H1 (cell line): ENCODE data around the gene EYA2. TPM values are rescaled to one million over a fixed set of nuclear protein-coding genes. Genes with fewer than 3 reads are reported as not detected.

Experiments used
- CTCF ChIA-PET: fragments of 300-600 bp; sonication (Branson Sonifier 250); formaldehyde crosslinking; loops from one replicate; lab custom pipeline; 2021; ENCODE audit not compliant: partially characterized antibody; lab: Charles Lee
- POLR2A ChIA-PET: fragments of 300-600 bp; sonication (Branson Sonifier 250); formaldehyde crosslinking; loops from one replicate; lab custom pipeline; 2021; ENCODE audit warnings: inconsistent platforms; ENCODE audit not compliant: partially characterized antibody; lab: Charles Lee
- DNase-seq, 2 experiments: peaks; one replicate each; pipeline versions ENCODE4 v3.0.0 to v3.0.0-alpha.2; 2010 to 2022; ENCODE audit warnings: low spot score in 2 of 2, low read depth in 1 of 2, mixed read lengths in 1 of 2
- FAIRE-seq: peaks from 2 replicates; lab custom pipeline; 2011; peaks lifted over from hg19 to GRCh38; lab: Jason Lieb, UNC
- H2AFZ ChIP-seq: 2 replicates; pipeline ENCODE4 v1.8.1; 2012; ENCODE audit warnings: low read length, inconsistent platforms
- H2AK5ac ChIP-seq: 2 replicates; pipeline ENCODE4 v1.6.1; 2013; ENCODE audit warnings: low read depth, low read length
- H2BK120ac ChIP-seq: replicated peaks from 2 replicates; pipeline ENCODE3; 2013; ENCODE audit warnings: low read depth, low read length, inconsistent platforms
- H2BK12ac ChIP-seq: 2 replicates; pipeline ENCODE4 v1.6.1; 2013; ENCODE audit warnings: low read depth, low read length
- H2BK15ac ChIP-seq: 2 replicates; pipeline ENCODE4 v1.6.1; 2013; ENCODE audit warnings: low read length
- H2BK20ac ChIP-seq: 2 replicates; pipeline ENCODE4 v1.6.1; 2013; ENCODE audit warnings: low read length
- H2BK5ac ChIP-seq: 2 replicates; pipeline ENCODE4 v1.6.1; 2013; ENCODE audit warnings: low read depth, low read length
- H3K14ac ChIP-seq: 2 replicates; pipeline ENCODE4 v1.6.1; 2013; ENCODE audit warnings: inconsistent platforms; ENCODE audit not compliant: insufficient read length
- H3K18ac ChIP-seq: 2 replicates; pipeline ENCODE4 v1.6.1; 2013; ENCODE audit warnings: low read length; ENCODE audit errors: extremely low read depth
- H3K23ac ChIP-seq: 2 replicates; pipeline ENCODE4 v1.6.1; 2013; ENCODE audit warnings: inconsistent platforms; ENCODE audit not compliant: insufficient read length
- H3K23me2 ChIP-seq: 2 replicates; pipeline ENCODE4 v1.6.1; 2013; ENCODE audit warnings: low read depth, low read length
- H3K27ac ChIP-seq: 2 replicates; pipeline ENCODE4 v1.6.1; 2011; ENCODE audit warnings: low read depth, low read length, inconsistent platforms
- H3K27me3 ChIP-seq, 4 experiments: replicated peaks in 1 of 4; 1 replicate in 1 of 4; 2 replicates in 3 of 4; pipeline versions ENCODE4 v1.6.1 to v1.8.1; 2011 to 2013; ENCODE audit warnings: low read length in 3 of 4, mild to moderate bottlenecking in 3 of 4, inconsistent platforms in 2 of 4, mixed read lengths in 2 of 4, moderate library complexity in 1 of 4; ENCODE audit not compliant: control insufficient read depth in 3 of 4, insufficient read depth in 3 of 4; ENCODE audit errors: extremely low read depth in 1 of 4
- H3K36me3 ChIP-seq, 4 experiments: 2 replicates each; pipeline versions ENCODE4 v1.6.1 to v1.8.1; 2011 to 2013; ENCODE audit warnings: mild to moderate bottlenecking in 4 of 4, low read length in 3 of 4, moderate library complexity in 2 of 4, control low read depth in 1 of 4, inconsistent platforms in 1 of 4; ENCODE audit not compliant: insufficient read depth in 4 of 4, control insufficient read depth in 2 of 4
- H3K4ac ChIP-seq: replicated peaks from 2 replicates; pipeline ENCODE3; 2013; ENCODE audit warnings: low read length, low read depth, mixed read lengths, inconsistent platforms; ENCODE audit not compliant: insufficient read length
- H3K4me1 ChIP-seq, 4 experiments: replicated peaks in 1 of 4; 1 replicate in 1 of 4; 2 replicates in 3 of 4; pipeline versions ENCODE4 v1.6.1 to v1.8.1; 2011 to 2013; ENCODE audit warnings: low read length in 3 of 4, inconsistent platforms in 2 of 4, mixed read lengths in 1 of 4; ENCODE audit not compliant: insufficient read depth in 4 of 4, control insufficient read depth in 3 of 4
- H3K4me2 ChIP-seq, 2 experiments: 2 replicates each; pipeline versions ENCODE4 v1.6.1 to v1.8.1; 2011 to 2013; ENCODE audit warnings: low read depth in 2 of 2, low read length in 2 of 2, control low read depth in 1 of 2, inconsistent platforms in 1 of 2, mild to moderate bottlenecking in 1 of 2; ENCODE audit not compliant: insufficient read depth in 1 of 2
- H3K4me3 ChIP-seq, 4 experiments: fragments of 200-600, 300-600 bp in 1 of 4; sonication (generic), shearing (Covaris generic), sonication (Bioruptor Twin) in 1 of 4; 2 replicates each; pipeline versions ENCODE4 v1.5.1 to v1.8.1; 2011 to 2016; ENCODE audit warnings: low read length in 4 of 4, low read depth in 3 of 4, control low read depth in 2 of 4, inconsistent platforms in 2 of 4, mild to moderate bottlenecking in 2 of 4, mixed read lengths in 1 of 4, moderate library complexity in 1 of 4; ENCODE audit not compliant: insufficient read depth in 2 of 4; ENCODE audit errors: extremely low read depth in 1 of 4
- H3K56ac ChIP-seq: replicated peaks from 2 replicates; pipeline ENCODE3; 2013; ENCODE audit warnings: low read depth, mild to moderate bottlenecking, mixed read lengths, low read length, inconsistent platforms; ENCODE audit not compliant: insufficient read length
- H3K79me1 ChIP-seq: 2 replicates; pipeline ENCODE4 v1.6.1; 2013; ENCODE audit warnings: low read depth, low read length, control low read depth
- H3K79me2 ChIP-seq, 2 experiments: 2 replicates each; pipeline versions ENCODE4 v1.6.1 to v1.8.1; 2012 to 2013; ENCODE audit warnings: low read length in 2 of 2, mild to moderate bottlenecking in 2 of 2, inconsistent platforms in 1 of 2; ENCODE audit not compliant: insufficient read depth in 2 of 2, control insufficient read depth in 1 of 2
- H3K9ac ChIP-seq, 4 experiments: replicated peaks in 1 of 4; 1 replicate in 1 of 4; 2 replicates in 3 of 4; pipeline versions ENCODE4 v1.6.1 to v1.8.1; 2011 to 2013; ENCODE audit warnings: low read depth in 3 of 4, low read length in 3 of 4, control low read depth in 2 of 4, mild to moderate bottlenecking in 2 of 4, moderate library complexity in 2 of 4, inconsistent platforms in 1 of 4; ENCODE audit errors: extremely low read depth in 1 of 4
- H3K9me3 ChIP-seq, 2 experiments: 2 replicates each; pipeline versions ENCODE4 v1.6.1 to v1.8.1; 2012 to 2013; ENCODE audit warnings: mild to moderate bottlenecking in 2 of 2, moderate library complexity in 2 of 2, control low read depth in 1 of 2, inconsistent platforms in 1 of 2, low read depth in 1 of 2, low read length in 1 of 2, mixed read lengths in 1 of 2; ENCODE audit not compliant: insufficient read depth in 2 of 2
- H4K20me1 ChIP-seq, 2 experiments: replicated peaks in 1 of 2; 2 replicates each; pipeline versions ENCODE3 to v1.8.1; 2011 to 2013; ENCODE audit warnings: inconsistent platforms in 2 of 2, low read length in 2 of 2, mild to moderate bottlenecking in 1 of 2; ENCODE audit not compliant: insufficient read depth in 2 of 2, control insufficient read depth in 1 of 2
- H4K5ac ChIP-seq: 2 replicates; pipeline ENCODE4 v1.6.1; 2013; ENCODE audit warnings: low read length, low read depth, mixed read lengths, inconsistent platforms; ENCODE audit not compliant: insufficient read length
- H4K8ac ChIP-seq: 2 replicates; pipeline ENCODE4 v1.8.0; 2013; ENCODE audit warnings: mild to moderate bottlenecking, moderate library complexity, low read length, inconsistent platforms; ENCODE audit not compliant: insufficient read depth; ENCODE audit errors: extremely low read depth
- H4K91ac ChIP-seq: replicated peaks from 2 replicates; pipeline ENCODE3; 2013; ENCODE audit warnings: low read length, mixed read lengths, inconsistent platforms; ENCODE audit not compliant: insufficient read length
- ATF3 ChIP-seq: IDR thresholded peaks from 2 replicates; pipeline ENCODE4 v1.6.1; 2011; ENCODE audit warnings: low read depth, mild to moderate bottlenecking, low read length; ENCODE audit not compliant: insufficient read depth
- CBX8 ChIP-seq: fragments of 300-800, 300-1000 bp; sonication (generic); IDR thresholded peaks from 2 replicates; pipeline ENCODE4 v1.7.1; 2016; ENCODE audit warnings: low read depth, low read length, borderline replicate concordance
- PHF8 ChIP-seq: fragments of 200-600 bp; sonication (generic); conservative IDR thresholded peaks from 2 replicates; pipeline ENCODE4 v1.7.1; 2012; ENCODE audit warnings: low read depth, mild to moderate bottlenecking, inconsistent platforms, low read length, moderate library complexity
- SIX5 ChIP-seq: IDR thresholded peaks from 2 replicates; pipeline ENCODE4 v1.6.1; 2011; ENCODE audit warnings: mild to moderate bottlenecking, low read depth, low read length
- SP1 ChIP-seq: IDR thresholded peaks from 2 replicates; pipeline ENCODE4 v1.6.1; 2011; ENCODE audit warnings: low read depth, low read length
- TAF7 ChIP-seq: optimal IDR thresholded peaks from 2 replicates; pipeline ENCODE3; 2011; ENCODE audit warnings: low read depth, mild to moderate bottlenecking, inconsistent platforms, low read length, moderate library complexity, borderline replicate concordance
- TEAD4 ChIP-seq: IDR thresholded peaks from 2 replicates; pipeline ENCODE4 v1.6.1; 2012; ENCODE audit warnings: low read depth, low read length, inconsistent platforms, mixed read lengths
- WGBS, 2 experiments: shearing (Covaris generic) in 1 of 2; methylation state at CpG; one replicate each; pipeline versions ENCODE4 v1.1.6 to v1.1.7; 2013 to 2015; ENCODE audit warnings: low lambda C conversion rate in 2 of 2, mixed read lengths in 2 of 2, inconsistent platforms in 1 of 2, low coverage in 1 of 2, missing lambda C conversion rate in 1 of 2; ENCODE audit not compliant: insufficient replicate concordance in 2 of 2, insufficient coverage in 1 of 2, insufficient read length in 1 of 2; ENCODE audit errors: extremely low coverage in 1 of 2, missing lambda C conversion rate in 1 of 2; 5-methylcytosine and 5-hydroxymethylcytosine counted together
- polyA plus RNA-seq, 7 experiments: library from polyadenylated mRNA; depleted of rRNA in 3 of 7; stranded (reverse) in 5 of 7; unstranded in 2 of 7; fragments of >200 nt in 5 of 7; fragments of 200-250 nt in 2 of 7; gene quantifications; 1 replicate in 5 of 7; 2 replicates in 1 of 7; 4 replicates in 1 of 7; pipeline versions ENCODE4 v1.2.1 to v1.2.3, GENCODE V29; 2011 to 2013; ENCODE audit warnings: missing spikeins in 2 of 7, mixed read lengths in 2 of 7
- total RNA-seq: library from RNA; stranded (reverse); fragmentation: NEBNext Ultra II Directional; extraction: Animal tissue kit (Norgen Biotek cat#: 25700); gene quantifications from 2 replicates; pipeline ENCODE4 v1.2.1, GENCODE V29; 2021
- TF ChIP-seq, protein P1 (sequence below): IDR thresholded peaks from 2 replicates; pipeline ENCODE4 v1.6.1; 2011; ENCODE audit warnings: low read length, improper control_type of control experiment

EYA2 gene
- total and polyA plus RNA-seq, 2 of the 8 experiments (the other 6 are each of a cell fraction or from before 2014, with no cell fraction given): 1.6 to 1.7 TPM

DNA sequence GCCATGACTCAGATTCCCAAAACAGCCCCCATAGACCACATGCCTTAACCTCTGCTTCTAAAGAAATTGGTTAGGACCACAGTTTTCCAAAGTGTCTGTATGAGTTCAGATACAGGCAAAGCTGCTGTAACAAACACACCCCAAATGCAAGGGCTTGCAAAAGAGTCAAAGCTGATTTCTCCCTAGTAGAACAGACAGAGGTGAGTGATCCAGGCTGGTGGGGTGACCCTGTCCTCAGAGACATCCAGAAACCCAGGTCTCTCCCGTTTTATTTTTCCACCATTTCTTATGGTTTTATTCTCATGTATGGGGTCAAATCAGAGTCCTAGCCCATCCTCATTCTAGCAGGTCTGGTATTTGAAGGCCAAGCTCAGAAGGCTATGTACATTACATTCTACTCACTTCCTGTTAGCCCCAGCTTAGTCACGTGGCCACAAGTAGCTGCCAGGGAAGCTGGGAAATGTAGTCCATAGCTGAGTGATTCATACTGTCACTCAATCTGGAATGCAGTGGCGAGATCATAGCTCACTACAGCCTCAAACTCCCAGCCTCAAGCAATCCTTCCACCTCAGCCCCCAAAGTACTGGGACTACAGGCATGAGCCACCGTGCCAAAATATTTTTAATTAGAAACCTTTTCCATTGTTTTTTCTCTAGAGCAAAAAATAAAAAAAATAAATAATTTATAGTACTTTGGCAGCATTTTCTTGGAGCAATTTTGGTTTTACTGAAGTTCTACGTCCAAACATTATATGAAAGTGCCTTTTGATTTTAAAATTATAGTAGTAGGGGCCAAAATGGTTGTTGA is 286.6 kb downstream of the EYA2 start:
- H2BK12ac ChIP-seq: no peak overlapping the region
- H4K8ac ChIP-seq: no peak overlapping the region
- no peaks in the 10 kb centered on the region for H3K36me3 ChIP-seq
- no peak overlapping the region for H3K23ac ChIP-seq
- peaks cover 0 to 2% (median 0%) of the 10 kb centered on the region in 4 experiments; a peak in 1 of 7 replicates for H3K4me1 ChIP-seq
- no peaks in the 10 kb centered on the region for H3K79me1 ChIP-seq
- H2BK20ac ChIP-seq: no peak overlapping the region
- 66% methylated on average over 5 of the region's 5 CpGs; no CpG with 5 or more reads in 1 of the 2 experiments for WGBS, 2 experiments
- H3K9ac ChIP-seq: no peak overlapping the region
- no peak overlapping the region for H2BK120ac ChIP-seq
- no peak overlapping the region for H2BK15ac ChIP-seq
- H4K5ac ChIP-seq: no peak overlapping the region
- ChIA-PET POLR2A (no interaction called here), CTCF (interaction anchor here (0.6 to 2.0 kb wide), 6 partner anchors 10 to 429 kb away, joined by 3 to 7 read pairs (median 3); no protein-coding TSS in a partner anchor)
- no peak for DNase-seq
- H3K14ac ChIP-seq: no peak overlapping the region
- H2AK5ac ChIP-seq: no peak overlapping the region
- no peak overlapping the region for H2BK5ac ChIP-seq
- peaks cover 0 to 3% (median 0%) of the 10 kb centered on the region in 4 experiments; a peak in 1 of 7 replicates for H3K27me3 ChIP-seq
- peaks cover 6% of the 10 kb centered on the region; the same call in 1 of the 2 replicates for H3K23me2 ChIP-seq
- H3K4me2 ChIP-seq: no peak overlapping the region
- no peak overlapping the region for H3K18ac ChIP-seq
- H3K27ac ChIP-seq: no peak overlapping the region
- no peaks in the 10 kb centered on the region for H4K20me1 ChIP-seq
- no peaks in the 10 kb centered on the region for H3K79me2 ChIP-seq
- peak; percentile 85 for FAIRE-seq
- no peak overlapping the region for H3K4me3 ChIP-seq
- H4K91ac ChIP-seq: no peak overlapping the region
- no peaks in the 10 kb centered on the region for H3K9me3 ChIP-seq
- H2AFZ ChIP-seq: peak overlapping the region; percentile 68
- no peak overlapping the region for H3K56ac ChIP-seq
- H3K4ac ChIP-seq: no peak overlapping the region
- TF ChIP-seq TEAD4 (peak; percentile 56; the same call in 1 of the 2 replicates), SP1 (0 out of 2 replicates have a peak, but pooled peaks have one; percentile 26), PHF8 (no peak), TAF7 (no peak), ATF3 (peak; percentile 82), SIX5 (peak; percentile 89), CBX8 (no peak)
- TF ChIP-seq, protein P1, sequence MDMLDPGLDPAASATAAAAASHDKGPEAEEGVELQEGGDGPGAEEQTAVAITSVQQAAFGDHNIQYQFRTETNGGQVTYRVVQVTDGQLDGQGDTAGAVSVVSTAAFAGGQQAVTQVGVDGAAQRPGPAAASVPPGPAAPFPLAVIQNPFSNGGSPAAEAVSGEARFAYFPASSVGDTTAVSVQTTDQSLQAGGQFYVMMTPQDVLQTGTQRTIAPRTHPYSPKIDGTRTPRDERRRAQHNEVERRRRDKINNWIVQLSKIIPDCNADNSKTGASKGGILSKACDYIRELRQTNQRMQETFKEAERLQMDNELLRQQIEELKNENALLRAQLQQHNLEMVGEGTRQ: peak; percentile 94
